Fibroblast of lung (primary cell): ENCODE results near the gene ZNF423.

Source experiments
- CTCF ChIP-seq, 2 donors: IDR thresholded peaks in 1 of 2; conservative IDR thresholded peaks in 1 of 2; 1 replicate in 1 of 2; 2 replicates in 1 of 2; pipeline ENCODE4 v1.5.1; 2011 to 2012; ENCODE audit warnings: low read length in 2 of 2, control low read depth in 1 of 2, inconsistent platforms in 1 of 2, low read depth in 1 of 2, mild to moderate bottlenecking in 1 of 2
- EZH2 ChIP-seq: IDR thresholded peaks from 2 replicates; pipeline ENCODE4 v1.5.1; 2012; ENCODE audit warnings: low read length, control low read depth, mild to moderate bottlenecking; ENCODE audit errors: missing control alignments

- TF ChIP-seq CTCF (conservative IDR thresholded peaks at IDR 0.05 in 1 of 2, IDR thresholded peaks at IDR 0.05 in 1 of 2; ENCODE audit: low read depth in 1 of 2, low read length in 2 of 2) (no peak), EZH2 (no peak)
These were observed 110.6 kb downstream of the ZNF423 start for GRCh38 chr16:49745311-49745747.
